ENCODE measurements around the gene KCNIP2.

- TF ChIP-seq TAF1 (IDR thresholded peaks at IDR 0.05; ENCODE audit: low read depth) (no peak), EGR1 (IDR thresholded peaks at IDR 0.05) (no peak), NFIC (IDR thresholded peaks at IDR 0.05) (no peak), EP300 (IDR thresholded peaks at IDR 0.05; ENCODE audit: borderline replicate concordance) (no peak), REST (IDR thresholded peaks at IDR 0.05; ENCODE audit: low read depth) (no peak), MAX (IDR thresholded peaks at IDR 0.05) (no peak), FOXM1 (IDR thresholded peaks at IDR 0.05; ENCODE audit: borderline replicate concordance, low read depth) (no peak), ZBTB7A (IDR thresholded peaks at IDR 0.05; ENCODE audit: low read depth) (no peak), RAD21 (IDR thresholded peaks at IDR 0.05; ENCODE audit: low read depth) (no peak), TEAD4 (IDR thresholded peaks at IDR 0.05) (no peak), CREB1 (IDR thresholded peaks at IDR 0.05; ENCODE audit: low read depth) (no peak), CEBPB (IDR thresholded peaks at IDR 0.05) (no peak), YY1 (IDR thresholded peaks at IDR 0.05; ENCODE audit: low read depth) (no peak), USF1 (IDR thresholded peaks at IDR 0.05) (no peak)
Measured at GRCh38 chr10:101780187-101780817, 63.3 kb downstream of the KCNIP2 start.
